ENCODE measurements around the gene GBX1.

The GBX1 gene

GRCh38 chr7:151175047-151175792, 7.7 kb upstream of the GBX1 start:
- intact Hi-C loops (cut with DNase I) = no loop called here
- peak in 1 of 10 donors; percentile 47 for DNase-seq

- intact Hi-C loops (cut with DNase I) = loop anchor here (5.0 kb wide), 1 partner anchor 128 kb away; no protein-coding TSS in a partner anchor
Observed at GRCh38 chr7:151174246-151175046, 7.0 kb upstream of the GBX1 start.

GRCh38 chr7:151173386-151174245, 6.1 kb upstream of the GBX1 start:
- DNase-seq = peak in 1 of 10 donors; percentile 78
- intact Hi-C loops (cut with DNase I) = loop anchor here (5.0 kb wide), 1 partner anchor 129 kb away; no protein-coding TSS in a partner anchor

More at GRCh38 chr7:151174246-151175046, 7.0 kb upstream of the GBX1 start:
- peak in 1 of 10 donors; percentile 85 for DNase-seq

- intact Hi-C loops (cut with DNase I) = loop anchor here (1.0 to 5.0 kb wide), 2 partner anchors 48 to 130 kb away; no protein-coding TSS in a partner anchor
- peak; percentile 68 to 98 (median 81) for DNase-seq
Observed at GRCh38 chr7:151172273-151173141, 5.0 kb upstream of the GBX1 start.

GRCh38 chr7:151168787-151169162, 1.3 kb upstream of the GBX1 start:
- intact Hi-C loops (cut with DNase I) = no loop called here
- peak in 1 of 10 donors; percentile 25 for DNase-seq

GRCh38 chr7:151168003-151168786, 701 bp upstream of the GBX1 start:
- peak in 3 of 10 donors; percentile 45 to 78 (median 58) for DNase-seq
- intact Hi-C loops (cut with DNase I) = no loop called here

- intact Hi-C loops (cut with DNase I) = no loop called here
- DNase-seq = peak in 1 of 10 donors; percentile 56
Observed at GRCh38 chr7:151166629-151167196, 781 bp downstream of the GBX1 start.

GRCh38 chr7:151161757-151162156, 5.7 kb downstream of the GBX1 start:
- intact Hi-C loops (cut with DNase I) = no loop called here
- DNase-seq = no peak

GRCh38 chr7:151157645-151158329, 9.7 kb downstream of the GBX1 start:
- DNase-seq = no peak
- intact Hi-C loops (cut with DNase I) = no loop called here

GRCh38 chr7:151152643-151153513, 14.6 kb downstream of the GBX1 start:
- peak in 2 of 10 donors; percentile 5 to 33 for DNase-seq
- intact Hi-C loops (cut with DNase I) = no loop called here

- intact Hi-C loops (cut with DNase I) = no loop called here
- DNase-seq = no peak
Observed at GRCh38 chr7:151150388-151150787, 17.1 kb downstream of the GBX1 start.

- intact Hi-C loops (cut with DNase I) = no loop called here
- peak in 2 of 10 donors; percentile 57 to 67 for DNase-seq
Observed at GRCh38 chr7:151148319-151149259, 18.9 kb downstream of the GBX1 start.

GRCh38 chr7:151146761-151147160, 20.7 kb downstream of the GBX1 start:
- peak in 3 of 10 donors; percentile 6 to 56 (median 54) for DNase-seq
- intact Hi-C loops (cut with DNase I) = no loop called here

- DNase-seq = peak in 1 of 10 donors; percentile 41
- intact Hi-C loops (cut with DNase I) = no loop called here
Observed at GRCh38 chr7:151144387-151144786, 23.1 kb downstream of the GBX1 start.

GRCh38 chr7:151143261-151144015, 24.1 kb downstream of the GBX1 start:
- DNase-seq = peak in 3 of 10 donors; percentile 63 to 85 (median 77)
- intact Hi-C loops (cut with DNase I) = no loop called here
